ENCODE data around the gene RGS7. TPM values are rescaled to one million over a fixed set of nuclear protein-coding genes. Genes with fewer than 3 reads are reported as not detected.

The RGS7 gene
- polyA plus RNA-seq, 1 donor (not counting 4 experiments of a cell fraction or from before 2014, with no cell fraction given), result not detected

GRCh38 chr1:240980342-240980741 lies 376.7 kb downstream of the RGS7 start:
- TF ChIP-seq CTCF (optimal IDR thresholded peaks at IDR 0.05 in 1 of 3, IDR thresholded peaks at IDR 0.05 in 1 of 3, conservative IDR thresholded peaks at IDR 0.05 in 1 of 3; ENCODE audit: extremely low read depth in 1 of 3, insufficient read depth in 2 of 3, low read length in 3 of 3) (no peak), EZH2 (IDR thresholded peaks at IDR 0.05; ENCODE audit: low read length) (no peak)
- no peak overlapping the region for H3K4me3 ChIP-seq (ENCODE audit: control insufficient read depth in 2 of 3, extremely low read depth in 1 of 3, insufficient read depth in 2 of 3, low read depth in 1 of 3, low read length in 3 of 3)
- H3K27me3 ChIP-seq (ENCODE audit: control insufficient read depth, extremely low read depth, insufficient read depth, low read length), result no peaks in the 10 kb centered on the region
- H3K4me2 ChIP-seq (ENCODE audit: control insufficient read depth, extremely low read depth, insufficient read depth, low read depth, low read length), result no peak overlapping the region
- peaks cover 4% of the 10 kb centered on the region for H3K9me3 ChIP-seq (ENCODE audit: control insufficient read depth, low read depth, low read length)
- no peaks in the 10 kb centered on the region for H4K20me1 ChIP-seq (ENCODE audit: control insufficient read depth, extremely low read depth, insufficient read depth, low read length)
- H3K4me1 ChIP-seq (ENCODE audit: control insufficient read depth, extremely low read depth, insufficient read depth, low read length), result no peaks in the 10 kb centered on the region
- no peak overlapping the region for H3K27ac ChIP-seq (ENCODE audit: control insufficient read depth, insufficient read depth, low read length)
- H3K9me1 ChIP-seq (ENCODE audit: control insufficient read depth, extremely low read depth, insufficient read depth, low read length), result no peaks in the 10 kb centered on the region
- dilution Hi-C loops (cut with MboI; ENCODE audit: extremely low pct_ligation_motif_present, low sequenced_read_pairs), result no loop called here
- no peak overlapping the region for H3K9ac ChIP-seq (ENCODE audit: control insufficient read depth, extremely low read depth, insufficient read depth, low read length)
- DNase-seq (ENCODE audit: low read depth, low spot score), result no peak
- FAIRE-seq, result no peak
- H3K36me3 ChIP-seq (ENCODE audit: control insufficient read depth in 2 of 2, extremely low read depth in 1 of 2, insufficient read depth in 2 of 2, low read length in 2 of 2), result no peaks in the 10 kb centered on the region
- H2AFZ ChIP-seq (ENCODE audit: control insufficient read depth, low read length), result no peak overlapping the region
- no peaks in the 10 kb centered on the region for H3K79me2 ChIP-seq (ENCODE audit: control insufficient read depth, insufficient read depth, low read length)

- H3K27me3 ChIP-seq (ENCODE audit: control insufficient read depth, extremely low read depth, insufficient read depth, low read length), result no peaks in the 10 kb centered on the region
- H2AFZ ChIP-seq (ENCODE audit: control insufficient read depth, low read length), result no peak overlapping the region
- no peak overlapping the region for H3K4me3 ChIP-seq (ENCODE audit: control insufficient read depth in 2 of 3, extremely low read depth in 1 of 3, insufficient read depth in 2 of 3, low read depth in 1 of 3, low read length in 3 of 3)
- no peaks in the 10 kb centered on the region for H3K9me1 ChIP-seq (ENCODE audit: control insufficient read depth, extremely low read depth, insufficient read depth, low read length)
- dilution Hi-C loops (cut with MboI; ENCODE audit: extremely low pct_ligation_motif_present, low sequenced_read_pairs), result no loop called here
- no peak for DNase-seq (ENCODE audit: low read depth, low spot score)
- H3K4me1 ChIP-seq (ENCODE audit: control insufficient read depth, extremely low read depth, insufficient read depth, low read length), result no peaks in the 10 kb centered on the region
- H3K36me3 ChIP-seq (ENCODE audit: control insufficient read depth in 2 of 2, extremely low read depth in 1 of 2, insufficient read depth in 2 of 2, low read length in 2 of 2), result no peaks in the 10 kb centered on the region
- H3K4me2 ChIP-seq (ENCODE audit: control insufficient read depth, extremely low read depth, insufficient read depth, low read depth, low read length), result no peak overlapping the region
- no peaks in the 10 kb centered on the region for H4K20me1 ChIP-seq (ENCODE audit: control insufficient read depth, extremely low read depth, insufficient read depth, low read length)
- no peak for FAIRE-seq
- no peak overlapping the region for H3K27ac ChIP-seq (ENCODE audit: control insufficient read depth, insufficient read depth, low read length)
- no peaks in the 10 kb centered on the region for H3K79me2 ChIP-seq (ENCODE audit: control insufficient read depth, insufficient read depth, low read length)
- H3K9ac ChIP-seq (ENCODE audit: control insufficient read depth, extremely low read depth, insufficient read depth, low read length), result no peak overlapping the region
- H3K9me3 ChIP-seq (ENCODE audit: control insufficient read depth, low read depth, low read length), result peaks cover 4% of the 10 kb centered on the region
- no peak for TF ChIP-seq EZH2 (IDR thresholded peaks at IDR 0.05; ENCODE audit: low read length)
- TF ChIP-seq CTCF (optimal IDR thresholded peaks at IDR 0.05 in 1 of 3, IDR thresholded peaks at IDR 0.05 in 1 of 3, conservative IDR thresholded peaks at IDR 0.05 in 1 of 3; ENCODE audit: extremely low read depth in 1 of 3, insufficient read depth in 2 of 3, low read length in 3 of 3), result no peak
Measured at GRCh38 chr1:240976685-240977084, 380.3 kb downstream of the RGS7 start.

Measured in keratinocyte (primary cell).